COR-L47 (cell line): Measurements from ENCODE around the gene STT3B.

ENCODE experiments used
- DNase-seq: peaks from one replicate; lab custom pipeline; 2025; lab: John Stamatoyannopoulos, UW

The STT3B gene

DNA sequence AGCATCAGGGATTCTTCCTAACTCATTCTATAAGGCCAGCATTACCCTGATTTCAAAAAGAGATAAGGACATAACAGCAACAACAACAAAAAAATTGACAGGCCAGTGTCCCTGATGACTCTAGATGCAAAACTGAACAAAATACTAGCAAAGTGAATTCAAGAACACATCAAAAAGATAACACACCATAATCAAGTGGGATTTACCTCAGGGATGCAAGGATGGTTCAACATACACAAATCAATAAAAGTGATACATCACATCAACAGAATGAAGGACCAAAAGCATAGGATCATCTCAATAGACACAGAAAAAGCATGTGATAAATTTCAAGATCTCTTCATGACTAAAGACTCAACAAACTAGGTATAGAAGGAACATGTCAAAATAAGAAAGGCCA lies 119.6 kb downstream of the STT3B start:
- DNase-seq = no peak

DNA sequence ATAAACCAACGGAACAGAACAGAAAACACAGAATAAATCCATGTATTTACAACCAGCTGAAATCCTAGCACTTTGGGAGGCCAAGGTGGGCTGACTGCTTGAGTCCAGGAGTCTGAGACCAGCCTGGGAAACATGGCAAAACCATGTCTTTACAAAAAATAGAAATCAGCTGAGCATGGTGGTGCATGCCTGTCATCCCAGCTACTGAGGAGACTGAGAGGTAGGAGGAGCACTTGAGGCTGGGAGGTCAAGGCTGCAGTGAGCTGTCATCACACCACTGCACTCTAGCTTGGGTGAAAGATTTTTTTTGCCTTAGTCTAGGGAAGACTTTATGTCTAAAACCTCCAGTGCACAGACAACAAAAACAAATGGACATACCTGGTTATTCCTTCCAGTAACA lies 120.7 kb downstream of the STT3B start:
- no peak for DNase-seq

DNA sequence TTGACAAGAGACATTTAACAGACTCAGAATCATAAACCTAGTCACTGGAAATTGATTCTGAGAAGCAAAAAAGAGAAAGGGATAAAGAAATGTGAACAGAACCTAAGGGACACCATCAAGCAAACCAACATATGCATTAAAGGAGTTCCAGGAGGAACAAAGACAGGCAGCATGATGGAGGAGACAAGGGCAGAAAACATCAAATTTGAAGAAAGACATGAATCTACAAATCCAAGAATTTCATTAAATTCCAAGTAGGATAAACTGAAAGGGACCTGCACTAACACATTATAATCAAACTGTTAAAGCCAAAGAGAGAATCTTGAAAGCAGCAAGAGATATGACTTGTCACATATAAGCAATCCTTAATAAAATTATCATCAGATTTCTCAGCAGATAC lies 122.3 kb downstream of the STT3B start:
- no peak for DNase-seq

DNA sequence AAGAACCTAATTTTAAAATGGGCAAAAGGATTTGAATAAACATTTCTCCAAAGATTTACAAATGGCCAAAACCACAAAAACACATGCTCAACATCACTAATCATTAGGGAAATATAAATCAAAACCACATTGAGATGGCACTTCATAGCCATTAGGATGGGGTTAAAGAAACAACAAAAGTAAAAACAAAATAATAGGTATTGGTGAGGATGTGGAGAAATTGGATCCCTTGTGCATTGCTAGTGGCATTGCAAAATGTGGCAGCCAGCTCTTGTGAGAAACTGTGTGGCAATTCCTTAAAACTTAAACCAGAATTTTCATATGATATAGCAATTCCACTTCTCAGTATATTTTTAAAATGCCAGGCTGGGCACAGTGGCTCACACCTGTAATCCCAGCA lies 126.5 kb downstream of the STT3B start:
- no peak for DNase-seq

DNA sequence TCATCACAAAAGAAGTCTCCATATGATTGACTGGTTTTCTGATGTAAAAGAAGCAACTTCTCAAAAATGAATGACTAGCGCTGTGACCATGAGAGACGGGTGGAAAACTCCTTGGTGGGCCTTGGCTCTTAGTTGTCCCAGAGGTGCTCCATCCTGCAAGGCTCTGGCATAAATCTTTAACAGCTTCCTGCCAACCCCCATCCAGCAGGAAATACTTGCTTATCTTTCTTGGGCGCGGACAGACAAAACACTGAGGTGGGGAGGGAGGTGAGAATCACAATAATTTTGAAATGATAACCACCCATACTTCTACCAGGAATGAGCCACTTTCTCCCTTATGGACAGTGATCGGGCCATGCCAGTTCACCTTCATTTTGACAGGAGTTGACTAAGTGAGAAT lies 128.6 kb downstream of the STT3B start:
- DNase-seq = no peak

DNA sequence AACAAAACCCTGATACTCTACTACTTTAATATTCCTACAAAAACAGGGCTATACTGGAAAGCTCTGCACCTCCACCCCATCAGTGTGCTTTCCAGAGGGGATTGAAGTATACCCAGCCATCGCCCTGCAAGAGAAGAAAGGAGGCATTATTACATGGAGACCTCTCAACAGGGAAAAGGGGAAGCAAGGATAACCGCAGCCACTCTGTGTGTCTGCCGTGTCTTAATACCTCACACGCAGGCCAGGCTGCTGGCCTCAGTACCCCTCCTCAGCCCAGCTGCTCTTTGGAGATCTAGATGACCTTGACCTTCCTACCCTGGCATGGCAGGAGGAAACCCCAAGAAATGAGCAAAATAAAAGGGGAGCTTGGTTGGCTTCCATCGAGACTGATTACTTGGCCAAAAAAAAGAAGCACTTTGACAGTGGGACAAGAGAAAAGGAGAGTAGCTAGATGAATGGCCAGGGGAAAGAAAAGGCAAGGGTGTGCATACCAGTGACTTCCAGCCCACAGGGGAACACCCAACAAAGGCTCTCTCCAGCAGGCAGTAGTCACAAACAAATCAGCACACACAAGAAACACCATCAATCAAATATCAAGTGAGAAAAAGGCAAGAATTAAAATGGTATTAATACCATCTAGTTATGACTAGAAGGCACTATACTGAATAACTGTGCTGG lies 129.4 kb downstream of the STT3B start:
- DNase-seq = no peak

DNA sequence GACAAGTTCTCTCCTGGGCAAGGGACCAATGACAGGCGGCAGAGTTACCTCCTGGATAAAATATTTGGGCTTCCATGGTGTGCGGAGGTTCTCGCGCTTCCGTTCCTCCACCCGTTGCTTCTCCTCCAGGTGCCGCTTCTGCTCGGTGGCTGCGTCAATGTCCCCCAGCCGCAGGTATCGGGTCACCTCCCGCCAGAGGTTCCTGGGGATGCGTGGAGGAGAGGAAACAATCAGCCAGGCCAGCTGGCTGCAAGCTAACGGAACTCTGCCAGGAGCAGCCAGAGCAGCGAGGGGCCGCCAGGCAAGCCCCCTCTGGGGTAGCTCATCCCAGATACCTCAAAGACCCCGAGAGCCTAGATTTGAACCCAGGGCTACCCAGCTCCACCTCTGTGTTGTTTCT lies 131.3 kb downstream of the STT3B start:
- no peak for DNase-seq

DNA sequence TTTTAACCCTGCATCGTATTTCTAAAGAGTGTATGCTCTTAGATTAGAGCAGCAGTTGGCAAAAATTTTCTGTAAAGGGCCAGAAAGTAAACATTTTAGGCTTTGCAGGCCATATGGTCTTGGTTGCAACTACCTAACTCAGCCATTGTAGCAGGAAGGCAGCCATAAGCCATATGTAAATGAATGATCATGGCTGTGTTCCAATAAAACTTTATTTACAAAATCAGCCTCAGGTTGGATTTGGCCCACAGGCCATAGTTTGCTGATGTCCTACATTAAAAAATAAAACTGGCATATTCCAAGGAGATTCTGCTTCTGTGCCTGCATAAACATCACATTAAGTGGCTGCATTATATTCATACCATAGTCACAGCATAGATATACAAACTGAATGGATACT lies 134.9 kb downstream of the STT3B start:
- DNase-seq = no peak

DNA sequence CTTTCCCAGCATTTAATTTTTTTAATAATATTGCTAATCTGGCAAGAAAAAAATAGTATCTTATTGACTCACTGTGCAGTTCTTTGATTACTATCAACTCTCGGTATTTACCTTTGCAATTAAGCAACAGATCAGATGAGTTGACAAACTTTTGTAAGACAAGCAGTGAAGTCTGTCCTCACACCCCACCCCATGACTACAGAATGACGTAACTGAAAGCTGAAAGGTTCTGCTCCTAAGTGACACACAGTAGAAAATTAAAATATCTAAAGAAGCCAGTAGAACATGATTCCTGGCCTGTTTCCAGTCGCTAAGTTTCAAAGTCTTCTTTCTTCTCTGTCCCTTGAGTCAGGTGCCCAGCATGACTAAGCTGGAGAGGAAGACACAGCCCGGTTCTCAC lies 135.5 kb downstream of the STT3B start:
- DNase-seq = no peak

DNA sequence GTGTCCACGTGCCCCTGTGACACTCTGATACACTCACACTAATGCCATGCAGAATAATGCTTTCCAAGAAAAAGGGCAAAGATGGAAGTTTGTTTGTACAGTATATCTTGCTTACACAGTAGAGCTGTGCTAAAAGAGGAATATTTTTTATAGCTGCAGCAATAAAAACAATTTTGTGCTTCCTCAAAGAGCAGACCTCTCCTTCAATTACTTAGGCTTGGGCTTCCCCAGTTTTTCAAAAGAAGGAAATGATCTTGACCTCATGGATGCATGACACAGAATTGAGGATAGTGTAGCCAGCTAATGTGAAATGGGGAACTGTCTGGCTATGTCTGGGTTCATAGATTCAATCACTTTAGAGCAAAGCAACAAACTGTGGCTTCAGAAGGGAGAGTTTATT lies 137.4 kb downstream of the STT3B start:
- DNase-seq = no peak

DNA sequence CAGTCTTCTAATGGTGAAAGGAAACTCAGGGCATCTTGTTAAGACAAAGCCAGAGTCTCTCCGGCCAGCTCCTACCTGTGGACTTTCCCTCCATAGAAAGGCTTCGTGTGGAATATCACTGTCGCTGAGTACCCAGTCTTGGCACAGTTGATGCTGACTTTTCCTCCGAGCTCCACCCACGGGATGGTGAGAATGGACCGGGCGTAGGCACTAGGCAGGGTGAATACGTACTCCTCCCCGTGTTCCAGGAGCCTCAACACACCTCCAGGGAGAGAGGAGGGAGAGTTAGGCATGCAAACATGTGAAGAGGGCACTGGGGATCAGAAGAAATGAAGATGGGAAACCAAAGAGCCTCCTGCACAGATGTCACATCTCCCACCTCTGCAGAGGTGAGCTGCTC lies 138.0 kb downstream of the STT3B start:
- no peak for DNase-seq

DNA sequence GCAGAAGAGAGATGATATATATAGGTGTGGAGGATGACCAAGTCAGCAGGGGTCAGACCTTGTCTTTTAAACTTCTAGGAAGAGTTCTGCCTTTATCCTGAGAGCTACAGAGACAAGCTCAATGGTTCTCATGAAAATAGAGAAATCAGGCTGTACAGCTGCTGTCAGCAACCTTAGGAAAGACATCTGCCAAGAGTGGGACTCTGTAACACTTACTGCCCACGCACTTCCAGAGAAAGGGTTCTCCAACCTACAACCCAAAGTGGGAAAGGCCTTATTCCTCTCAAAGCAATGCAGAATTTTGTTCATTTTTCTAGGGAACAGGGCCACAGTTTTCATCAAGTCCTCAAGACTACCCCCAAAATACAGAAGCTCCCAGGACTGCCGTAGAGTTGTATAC lies 138.7 kb downstream of the STT3B start:
- no peak for DNase-seq

DNA sequence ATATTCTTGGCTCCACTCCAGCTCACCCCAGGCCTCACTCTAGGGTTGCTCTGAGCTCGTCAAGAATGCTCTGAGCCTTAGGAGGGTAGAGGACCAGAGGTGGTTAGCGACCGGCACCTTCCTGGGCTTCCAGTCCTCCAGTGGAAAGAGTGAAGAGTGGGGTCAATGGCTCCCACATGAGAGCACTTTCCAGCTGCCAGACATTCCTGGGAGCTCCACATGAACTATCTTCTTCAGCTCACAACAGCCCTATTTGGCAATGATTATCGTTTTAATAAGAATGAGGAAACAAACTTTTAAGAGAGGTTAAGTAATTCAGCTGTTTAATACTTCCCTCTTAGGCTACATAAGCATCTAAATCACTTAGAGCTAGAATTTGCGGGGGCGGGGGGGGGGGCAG lies 139.3 kb downstream of the STT3B start:
- DNase-seq = no peak

DNA sequence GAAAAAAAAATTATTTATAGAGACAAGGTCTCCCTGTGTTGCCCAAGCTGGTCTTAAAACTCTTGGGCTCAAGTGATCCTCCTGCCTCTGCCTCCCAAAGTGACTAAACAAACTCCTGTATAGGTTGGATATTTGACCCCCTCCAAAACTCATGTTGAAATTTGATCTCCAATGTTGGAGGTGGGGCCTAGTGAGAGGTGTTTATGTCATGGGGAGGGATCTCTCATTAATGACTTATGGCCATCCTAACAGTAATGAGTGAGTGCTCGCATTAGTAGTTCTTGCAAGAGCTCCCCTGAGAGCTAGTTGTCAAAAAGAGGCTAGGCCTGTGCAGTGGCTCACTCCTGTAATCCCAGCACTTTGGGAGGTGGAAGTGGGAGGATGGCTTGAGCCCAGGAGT lies 141.2 kb downstream of the STT3B start:
- DNase-seq = no peak

DNA sequence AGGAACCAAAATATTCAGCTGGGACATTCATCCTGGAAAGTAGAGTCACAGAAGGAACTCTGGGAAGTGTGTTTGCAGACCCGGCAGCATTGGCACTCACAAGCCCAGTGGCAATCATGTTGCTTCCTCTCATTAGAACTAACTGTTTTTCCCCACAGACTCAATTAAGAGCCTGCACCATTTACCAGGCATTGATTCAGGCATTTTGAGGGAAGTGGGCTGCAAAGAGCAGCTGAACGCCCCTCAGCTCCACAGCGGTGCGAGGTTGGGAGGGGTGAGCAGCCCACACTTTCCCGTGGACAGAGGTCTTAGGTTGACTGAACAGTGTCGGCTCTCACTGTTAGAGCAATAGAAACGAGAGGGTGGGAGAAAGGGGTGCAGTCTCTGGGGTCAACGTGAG lies 143.8 kb downstream of the STT3B start:
- no peak for DNase-seq

DNA sequence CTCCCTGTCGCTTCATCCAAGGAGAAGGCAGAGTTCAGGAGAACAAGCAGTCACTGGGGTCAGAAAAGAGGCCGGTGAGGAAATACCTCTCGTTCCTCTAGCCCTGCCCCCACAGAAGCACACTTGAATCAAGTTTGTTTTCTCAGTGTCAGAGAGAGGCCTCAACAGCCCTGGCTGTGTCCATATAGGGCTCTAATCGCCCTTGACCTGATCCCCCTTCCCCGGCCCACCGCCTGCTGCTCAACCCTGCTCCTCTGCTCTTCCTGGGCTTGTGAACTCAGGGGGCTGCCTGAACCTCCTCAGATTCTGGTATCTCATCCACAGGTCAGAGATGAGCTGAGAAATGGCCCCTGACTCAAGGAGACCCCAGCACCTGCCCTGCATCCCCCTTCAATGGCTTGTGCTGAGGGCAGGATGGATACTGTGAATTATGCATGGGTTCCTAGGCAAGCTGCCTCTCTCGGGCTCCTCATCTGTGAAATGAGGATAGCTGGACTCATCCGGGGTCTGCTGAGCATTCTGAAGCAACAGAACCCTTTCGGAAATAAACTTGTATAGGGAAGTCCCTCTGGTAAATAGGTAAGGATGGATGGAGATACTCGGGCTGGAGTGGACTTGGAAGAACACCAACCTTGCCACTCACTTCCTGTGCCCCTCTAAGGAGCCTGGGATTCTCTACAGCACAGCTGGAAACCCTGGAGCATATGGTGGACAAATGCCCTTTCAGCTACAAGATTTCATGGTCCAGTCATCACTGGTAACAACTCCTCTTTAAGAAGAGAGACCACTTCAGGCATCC lies 147.5 kb downstream of the STT3B start:
- no peak for DNase-seq
